ENCODE measurements around the gene FAM181A.
A peak's percentile ranks its signal among the peaks of the same experiment; 100 is the strongest.

The FAM181A gene

DNA sequence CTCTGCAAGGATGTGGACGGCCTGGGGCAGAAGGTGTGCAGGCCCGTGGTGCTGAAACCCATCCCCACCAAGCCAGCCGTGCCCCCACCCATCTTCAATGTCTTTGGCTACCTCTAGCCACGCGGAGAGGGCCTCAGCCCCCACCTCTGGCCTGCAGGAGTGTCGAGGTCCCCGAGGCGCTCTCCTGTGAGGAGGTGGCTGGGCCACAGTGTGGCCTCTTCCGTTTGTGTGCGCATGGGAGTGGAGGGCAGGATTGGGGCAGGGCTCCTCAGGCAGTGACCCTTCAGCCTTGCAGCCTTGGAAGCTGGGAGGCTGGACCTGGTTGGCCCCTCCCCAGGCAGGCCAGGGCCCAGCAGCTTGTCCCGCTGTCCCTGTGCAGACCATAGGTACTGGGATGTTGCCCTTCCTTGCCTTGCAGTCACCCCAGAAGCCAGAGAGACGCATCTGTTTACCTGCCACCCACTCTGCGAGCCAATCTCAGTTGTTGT, 1.9 kb downstream of the FAM181A start:
- DNase-seq (ENCODE audit: low read depth): no peak

DNA sequence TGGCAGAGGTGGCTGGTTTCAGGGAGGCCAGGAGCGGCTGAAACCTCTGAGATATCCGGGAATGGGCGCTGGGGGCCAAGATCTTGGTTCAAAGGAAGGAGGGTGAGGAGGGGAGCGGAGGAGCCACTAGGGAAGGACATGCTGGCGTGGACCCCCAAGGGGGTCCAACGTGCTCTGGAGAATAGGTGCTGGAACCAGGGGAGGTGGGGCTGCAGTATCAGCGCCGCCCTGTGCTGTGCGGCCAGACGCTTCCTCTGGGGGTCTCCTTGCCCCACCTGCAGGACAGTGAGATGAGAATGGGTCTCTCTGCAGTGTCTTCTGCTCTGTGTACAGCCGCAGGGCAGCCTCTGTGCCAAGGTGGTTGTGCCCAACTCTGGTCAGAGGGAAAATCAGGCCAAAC, 2.5 kb downstream of the FAM181A start:
- no peak for DNase-seq (ENCODE audit: low read depth)

DNA sequence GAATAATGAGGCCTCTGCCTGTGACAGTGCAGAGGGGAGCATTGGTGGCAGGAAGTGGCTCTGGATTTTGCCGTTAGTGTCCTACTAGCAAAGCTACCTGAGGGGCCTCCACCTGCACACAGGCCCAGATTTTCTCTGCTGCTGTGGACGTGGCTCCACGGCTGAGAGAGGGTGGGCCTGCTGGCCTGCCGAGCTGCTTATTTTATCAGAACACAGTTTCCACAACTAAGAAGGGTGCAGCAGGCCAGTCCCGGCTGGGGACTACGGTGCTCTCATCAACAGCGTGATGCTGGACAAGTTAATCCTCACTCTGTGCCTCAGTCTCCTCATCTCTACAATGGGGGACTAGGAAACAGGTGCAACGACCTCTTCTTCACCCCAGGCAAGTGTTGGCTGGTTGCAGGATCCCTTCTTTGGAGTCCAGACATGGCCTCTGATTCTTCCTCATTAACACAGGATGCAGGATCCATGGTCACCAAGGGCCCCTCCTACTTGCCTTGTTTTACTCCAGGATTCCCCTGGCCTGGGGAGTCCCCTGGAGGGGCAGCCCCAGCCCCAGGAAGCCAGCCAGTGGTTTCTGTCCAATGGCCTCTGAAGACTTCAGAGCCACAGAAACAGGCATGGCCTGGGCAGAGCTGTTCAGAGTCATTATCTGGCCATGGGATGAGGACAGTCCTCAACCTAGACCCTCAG, 3.3 kb downstream of the FAM181A start:
- no peak for DNase-seq (ENCODE audit: low read depth)

DNA sequence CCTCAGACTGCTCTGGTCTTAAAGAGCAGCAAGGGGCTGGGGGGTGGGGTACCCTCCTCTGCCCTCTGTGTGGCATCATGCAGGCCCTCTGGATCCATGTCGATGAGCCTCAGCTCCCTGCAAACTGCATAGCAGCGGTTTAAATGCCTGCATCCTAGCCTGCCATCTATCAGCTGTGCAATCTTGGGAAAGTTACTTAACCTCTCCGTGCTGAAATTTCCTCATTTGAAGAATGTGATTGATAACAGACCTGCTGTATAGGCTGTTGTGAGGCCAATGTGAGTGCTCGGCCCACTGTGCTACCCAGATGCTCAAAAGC, 3.8 kb downstream of the FAM181A start:
- DNase-seq (ENCODE audit: low read depth): no peak

DNA sequence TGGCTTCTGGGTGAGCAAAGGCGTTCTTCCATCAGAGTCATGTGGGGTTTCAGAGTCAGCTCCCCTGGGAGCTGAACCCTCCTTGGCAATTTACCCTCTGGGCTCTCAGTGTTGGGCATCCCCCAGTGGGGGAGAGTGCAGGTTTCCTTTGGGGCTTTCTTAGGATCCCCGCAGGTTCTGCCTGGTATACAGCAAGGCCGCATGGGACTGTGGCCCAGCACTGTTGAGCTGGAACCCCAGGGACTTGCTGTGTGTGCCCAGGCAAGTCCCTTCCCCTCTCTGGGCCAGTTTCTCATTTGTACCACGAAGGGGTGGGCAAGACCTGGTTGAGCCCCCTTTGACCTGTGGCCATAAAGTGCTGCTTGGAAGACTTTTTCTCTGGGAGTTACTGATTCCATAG, 5.5 kb downstream of the FAM181A start:
- no peak for DNase-seq (ENCODE audit: low read depth)

DNA sequence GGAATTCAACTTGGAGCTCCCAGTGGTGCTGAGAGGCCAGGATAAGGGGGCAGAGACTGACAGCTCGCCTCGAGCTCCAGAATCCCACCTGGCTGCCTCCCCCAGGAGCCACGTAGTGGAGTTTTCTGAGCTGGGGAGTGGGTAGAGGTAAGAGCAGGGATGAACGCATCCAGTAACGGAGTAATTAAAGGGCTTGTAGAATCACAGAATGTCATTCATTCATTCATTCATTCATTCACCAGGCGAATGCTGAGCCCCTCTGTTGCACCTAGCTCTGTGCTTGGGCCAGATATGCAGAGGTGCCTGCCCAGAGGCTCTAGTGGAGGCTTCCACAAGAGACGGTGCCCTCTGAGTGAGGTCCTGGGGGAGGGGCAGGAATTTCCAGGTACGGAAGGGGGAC, 8.1 kb downstream of the FAM181A start:
- DNase-seq (ENCODE audit: low read depth): no peak

DNA sequence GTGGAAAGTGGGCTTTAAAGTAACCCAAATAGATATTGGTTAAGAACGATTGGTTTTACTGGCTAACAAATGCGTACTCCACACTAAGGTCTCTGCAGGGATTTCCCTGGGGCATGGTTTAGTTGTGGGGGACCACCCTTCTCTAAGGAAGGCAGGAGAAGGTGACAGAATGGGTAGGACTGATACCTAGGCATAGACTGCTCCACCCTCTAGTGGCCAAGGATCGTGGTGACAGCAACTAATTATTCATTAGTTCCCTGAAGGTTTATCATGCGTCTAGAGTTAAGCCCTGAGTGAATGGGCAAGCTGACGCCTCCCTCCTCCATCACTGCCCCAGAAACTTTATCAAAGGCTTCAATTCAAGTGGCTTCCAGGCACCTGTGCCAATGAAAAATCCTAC, 9.1 kb downstream of the FAM181A start:
- DNase-seq (ENCODE audit: low read depth): no peak

DNA sequence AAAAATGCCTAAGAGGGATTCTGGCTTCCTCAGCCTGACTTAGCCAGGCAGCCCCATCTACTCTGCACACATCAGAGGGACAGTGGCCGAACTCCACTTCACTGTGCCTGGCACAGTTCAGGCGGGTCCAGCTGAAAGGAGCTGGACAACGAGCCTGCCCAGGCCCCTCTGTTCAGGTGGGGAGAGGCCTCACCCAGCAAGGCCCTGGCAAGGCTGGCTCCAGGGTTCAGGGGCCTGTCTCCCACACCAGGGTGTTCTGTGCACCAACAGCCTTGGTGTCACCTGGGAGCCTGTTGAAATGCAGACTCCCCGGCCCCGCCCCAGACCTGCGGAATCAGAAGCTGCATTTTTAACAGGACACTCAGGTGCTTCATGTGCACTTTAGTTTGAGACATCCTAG, 9.8 kb downstream of the FAM181A start:
- no peak for DNase-seq (ENCODE audit: low read depth)

DNA sequence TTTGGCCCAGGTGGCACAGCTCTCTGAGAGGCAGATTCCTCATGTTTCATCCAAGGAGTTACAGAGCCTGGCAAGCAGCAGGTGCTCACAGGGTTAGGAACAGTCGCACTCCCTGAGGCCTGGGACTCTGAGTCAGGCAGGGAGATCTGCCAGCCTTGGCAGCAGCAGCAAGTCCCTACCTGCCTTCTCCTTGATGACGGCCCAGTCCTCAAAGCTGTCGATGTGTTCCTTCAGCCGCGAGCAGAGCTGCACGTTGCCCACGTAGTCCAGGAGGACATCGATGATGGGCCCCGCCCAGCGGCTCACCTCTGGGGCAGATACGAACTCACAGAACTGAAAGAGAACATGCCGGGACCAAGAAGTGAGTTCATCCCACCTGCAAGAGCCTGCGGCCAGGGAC, 10.4 kb downstream of the FAM181A start:
- no peak for DNase-seq (ENCODE audit: low read depth)

DNA sequence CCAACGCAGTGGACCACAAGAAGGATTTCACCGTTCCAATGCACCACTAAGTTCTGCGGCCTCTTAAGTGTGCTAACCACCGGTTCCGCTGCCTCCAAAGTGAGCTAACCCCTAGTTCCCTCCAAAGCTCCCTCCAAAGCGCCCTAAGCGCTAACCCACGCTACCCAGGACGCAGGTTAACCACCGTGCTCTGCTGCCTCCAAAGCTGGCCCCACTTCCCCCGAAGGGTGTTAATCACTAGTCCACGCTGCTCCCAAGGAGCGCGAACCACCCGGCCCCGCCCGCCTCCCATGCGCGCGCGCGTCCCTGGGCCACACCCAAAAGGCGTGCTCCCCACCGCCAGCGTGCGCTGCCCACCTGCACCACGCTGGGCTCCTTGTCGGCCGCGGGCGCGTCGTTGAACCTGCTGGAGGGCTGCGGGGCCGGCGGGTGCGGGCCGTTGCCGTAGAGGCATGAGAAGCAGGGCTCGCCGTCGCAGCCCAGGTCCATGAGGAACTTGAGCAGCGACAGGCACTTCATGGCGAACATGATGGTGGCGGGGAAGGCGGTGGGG, 11.7 kb downstream of the FAM181A start:
- DNase-seq (ENCODE audit: low read depth): no peak

DNA sequence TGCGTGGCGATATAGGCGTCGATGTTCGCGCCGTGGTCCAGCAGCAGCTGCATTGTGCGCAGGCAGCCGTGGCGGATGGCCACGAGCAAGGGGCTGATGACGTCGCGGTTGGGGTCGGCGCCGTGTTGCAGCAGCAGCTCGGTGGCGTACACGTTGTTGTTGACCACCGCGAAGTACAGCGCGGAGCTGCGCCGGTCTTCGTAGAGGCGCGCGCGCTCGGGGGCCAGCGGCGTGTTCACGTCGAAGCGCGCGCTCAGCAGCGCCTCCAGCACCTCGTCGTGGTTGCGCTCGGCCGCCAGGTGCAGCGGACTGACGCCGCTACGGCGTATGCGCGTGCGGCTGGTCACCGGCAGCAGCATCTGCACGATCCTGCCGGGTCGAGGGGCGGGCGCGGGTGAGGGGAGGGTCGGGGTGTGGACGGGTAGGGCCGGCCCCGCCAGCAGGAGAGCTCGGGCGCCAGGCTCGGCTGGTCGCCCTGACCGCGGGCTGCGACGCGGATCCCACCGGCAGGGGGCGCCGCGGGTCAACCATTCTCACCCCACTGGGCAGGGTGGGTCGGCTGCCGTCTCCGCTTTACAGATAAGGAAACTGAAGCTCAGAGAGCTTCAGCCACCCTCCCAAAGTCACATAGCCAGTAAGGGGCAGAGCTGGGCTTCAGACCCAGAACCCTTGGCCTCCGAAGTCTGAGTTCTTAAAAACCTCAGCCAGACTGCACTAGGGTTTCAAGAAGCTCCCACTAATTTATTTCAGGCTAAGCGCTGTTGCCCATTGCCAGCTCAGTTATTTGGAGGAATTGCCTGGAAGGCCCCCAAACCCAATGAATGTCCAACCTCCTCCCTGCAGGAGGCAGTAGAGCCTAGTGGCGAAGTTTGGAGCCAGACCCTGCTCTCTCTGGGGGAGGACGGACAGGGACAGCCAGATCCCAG, 12.4 kb downstream of the FAM181A start:
- DNase-seq (ENCODE audit: low read depth): peak; percentile 52

DNA sequence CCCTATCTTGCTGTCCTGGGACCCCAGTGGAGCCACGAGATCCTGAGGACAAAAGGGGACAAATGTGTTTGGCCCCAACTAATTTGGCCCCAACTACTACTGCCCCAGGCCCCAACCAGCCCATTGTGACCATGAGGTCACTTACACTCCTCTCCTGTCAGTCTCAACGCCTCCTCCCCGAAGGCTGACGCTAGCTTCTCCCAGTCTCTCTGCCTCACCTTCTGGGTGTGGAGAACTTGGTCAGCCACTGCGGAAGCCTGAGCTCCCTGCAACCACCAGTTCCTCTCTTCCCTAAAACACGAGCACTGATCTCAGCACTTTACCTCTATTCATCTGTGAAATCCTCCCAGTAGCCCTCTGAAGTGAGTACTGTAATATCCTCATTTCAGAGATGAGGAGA, 13.3 kb downstream of the FAM181A start:
- no peak for DNase-seq (ENCODE audit: low read depth)

DNA sequence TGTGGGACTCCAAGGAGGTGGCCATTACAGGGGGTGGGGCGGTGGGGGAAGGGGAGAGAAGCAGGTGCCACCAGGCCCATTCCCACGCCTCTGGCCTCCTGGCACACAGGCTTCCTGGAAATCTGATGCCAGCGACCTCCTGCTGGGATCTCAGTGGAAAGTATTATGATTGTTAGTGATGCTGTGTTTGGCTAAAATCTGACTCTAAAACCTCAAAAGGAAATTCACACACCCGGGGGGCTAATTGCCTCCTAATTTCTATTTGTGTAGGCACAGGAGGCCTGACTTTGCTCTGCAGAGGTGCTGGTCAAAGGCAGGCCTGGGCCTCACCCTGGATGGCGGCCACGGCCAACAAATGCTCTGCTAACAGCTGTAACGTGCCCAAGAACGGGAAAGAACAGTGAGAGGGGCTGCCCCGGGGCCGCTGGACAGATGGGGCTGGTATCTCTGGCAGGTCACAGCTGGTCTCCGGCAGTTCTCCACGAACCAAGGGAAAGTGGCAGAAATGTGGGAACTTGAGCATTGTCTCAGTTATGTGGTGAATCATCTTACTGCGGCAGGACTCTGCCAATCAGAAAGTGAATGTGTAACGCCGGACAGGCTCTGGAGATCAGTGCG, 14.3 kb downstream of the FAM181A start:
- DNase-seq (ENCODE audit: low read depth): no peak

DNA sequence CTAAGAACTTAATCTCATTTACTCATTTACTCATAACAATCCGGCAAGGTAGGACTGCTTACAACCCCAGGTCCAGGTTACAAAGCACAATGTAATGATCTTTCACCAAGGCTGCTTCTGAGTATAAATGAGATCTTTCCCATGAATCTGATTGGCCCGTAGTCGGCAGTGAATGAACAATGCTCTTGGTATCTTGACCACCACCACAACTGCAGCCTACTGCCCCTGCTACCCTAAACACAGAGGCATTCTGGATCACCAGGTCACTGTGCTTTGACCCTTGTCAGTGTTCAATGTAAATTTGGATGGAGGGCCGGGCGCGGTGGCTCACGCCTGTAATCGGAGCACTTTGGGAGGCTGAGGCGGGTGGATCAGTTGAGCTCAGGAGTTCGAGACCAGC, 15.9 kb downstream of the FAM181A start:
- DNase-seq (ENCODE audit: low read depth): no peak

DNA sequence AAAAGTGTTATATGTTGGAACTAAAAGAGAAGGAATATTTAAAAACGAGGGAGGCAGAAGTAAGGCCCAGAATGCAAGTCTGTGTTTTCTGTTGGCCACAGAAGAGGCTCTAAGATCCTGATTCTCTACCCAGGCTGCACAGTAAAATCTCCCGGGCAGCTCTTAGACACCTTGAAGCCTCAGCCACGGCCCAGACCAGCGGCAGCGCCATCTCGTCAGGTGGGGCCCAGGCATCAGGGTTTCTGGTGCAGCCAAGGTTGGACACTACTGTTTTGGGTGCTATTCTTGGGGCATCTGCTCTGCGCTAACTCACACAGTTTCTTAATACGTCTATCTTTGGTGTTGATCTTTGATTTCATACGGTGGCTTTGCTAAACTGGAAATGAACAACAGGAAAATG, 16.8 kb downstream of the FAM181A start:
- no peak for DNase-seq (ENCODE audit: low read depth)

DNA sequence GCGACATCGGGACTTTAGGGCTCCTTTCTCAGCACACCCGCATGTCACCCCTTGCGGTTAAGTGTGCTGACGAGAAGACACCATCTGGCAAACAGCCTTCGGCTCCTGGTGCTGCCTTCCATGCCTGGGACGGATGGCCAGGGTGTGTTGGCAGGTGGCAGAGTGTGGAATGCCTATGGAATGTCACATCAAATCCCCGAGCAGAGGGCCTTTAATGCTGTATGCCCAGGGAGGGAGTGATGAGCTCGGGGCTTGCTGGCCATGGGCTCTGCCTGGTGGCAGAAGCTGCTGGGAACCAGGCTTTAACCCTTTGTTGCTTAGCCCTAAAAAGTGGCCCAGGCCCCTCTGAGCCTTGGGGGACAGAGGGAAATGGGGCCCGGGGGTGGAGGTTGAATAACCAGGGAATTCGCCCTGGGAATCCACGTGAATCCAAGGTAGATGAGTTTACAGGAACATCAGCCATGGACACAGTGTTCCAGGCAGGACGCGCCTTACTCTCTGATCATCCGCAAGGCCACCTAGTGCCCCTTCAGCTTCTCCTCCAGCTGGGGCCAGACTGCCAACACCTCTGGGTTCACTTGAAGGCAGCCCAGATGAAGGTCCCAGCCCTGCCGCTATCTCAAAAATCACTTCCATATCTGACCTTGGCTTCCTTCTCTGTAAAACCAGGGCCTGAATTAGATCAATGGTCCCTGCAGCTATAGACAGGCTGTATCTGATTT, 17.4 kb downstream of the FAM181A start:
- no peak for DNase-seq (ENCODE audit: low read depth)

DNA sequence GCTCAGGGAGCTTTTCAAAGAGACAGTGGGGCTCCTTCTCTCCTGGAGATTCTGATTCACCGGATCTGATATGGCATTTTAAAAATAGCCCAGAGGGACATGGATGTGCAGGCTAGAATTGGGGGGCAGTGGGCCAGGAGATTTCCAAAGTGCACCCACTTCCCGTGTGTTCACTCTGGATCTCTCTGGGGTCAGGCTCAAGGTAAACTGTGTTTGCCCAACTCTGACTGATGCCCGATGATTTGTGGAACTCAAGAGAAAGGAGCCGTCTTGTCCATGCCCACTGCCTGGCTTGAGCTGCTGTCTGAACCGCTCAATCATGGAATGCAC, 17.9 kb downstream of the FAM181A start:
- DNase-seq (ENCODE audit: low read depth): no peak

DNA sequence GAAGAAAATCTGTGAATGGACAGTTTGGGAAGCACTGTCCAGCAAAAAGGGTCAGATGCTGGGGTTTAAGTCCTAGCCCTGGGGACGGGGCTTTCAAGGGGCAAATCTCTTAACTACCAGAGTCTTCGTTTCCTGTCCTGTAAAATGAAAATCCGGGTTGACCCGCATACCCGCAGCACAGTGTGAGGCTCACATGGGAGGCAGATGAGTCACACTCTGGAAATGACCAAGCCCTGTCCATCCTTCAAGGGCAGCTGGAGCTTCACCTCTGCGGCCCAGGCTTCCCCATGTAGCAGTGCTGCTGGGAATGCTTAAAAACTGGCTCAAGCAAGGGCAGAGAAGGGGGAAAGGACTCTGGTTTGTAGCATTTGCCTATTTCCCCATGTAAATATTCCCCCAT, 19.0 kb downstream of the FAM181A start:
- no peak for DNase-seq (ENCODE audit: low read depth)

DNA sequence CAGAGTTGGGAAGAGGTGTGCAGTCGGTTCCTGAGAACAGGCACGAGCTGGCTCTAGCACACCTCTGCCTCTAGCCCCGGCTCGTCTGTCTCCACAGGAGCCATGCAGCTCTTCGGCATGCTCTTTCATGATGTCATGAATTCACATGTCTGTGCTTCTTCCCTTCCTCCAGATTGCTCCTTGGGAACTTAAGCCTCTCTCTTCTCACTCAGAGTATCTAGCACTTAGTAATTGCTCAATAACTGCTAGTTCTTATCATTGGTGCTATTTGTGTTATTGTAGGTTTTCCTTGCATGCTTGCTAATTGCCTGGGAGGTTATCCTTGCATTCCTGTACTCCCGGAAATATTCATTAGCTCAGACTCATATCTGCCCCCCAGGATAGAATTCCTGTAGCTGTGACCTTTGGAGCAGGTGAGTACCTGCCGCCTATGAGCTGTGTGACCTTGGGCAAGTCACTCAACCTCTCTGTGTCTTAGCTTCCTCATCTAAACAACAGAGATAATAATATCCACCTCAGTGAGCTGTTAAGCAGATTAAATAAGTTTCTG, 19.5 kb downstream of the FAM181A start:
- no peak for DNase-seq (ENCODE audit: low read depth)

DNA sequence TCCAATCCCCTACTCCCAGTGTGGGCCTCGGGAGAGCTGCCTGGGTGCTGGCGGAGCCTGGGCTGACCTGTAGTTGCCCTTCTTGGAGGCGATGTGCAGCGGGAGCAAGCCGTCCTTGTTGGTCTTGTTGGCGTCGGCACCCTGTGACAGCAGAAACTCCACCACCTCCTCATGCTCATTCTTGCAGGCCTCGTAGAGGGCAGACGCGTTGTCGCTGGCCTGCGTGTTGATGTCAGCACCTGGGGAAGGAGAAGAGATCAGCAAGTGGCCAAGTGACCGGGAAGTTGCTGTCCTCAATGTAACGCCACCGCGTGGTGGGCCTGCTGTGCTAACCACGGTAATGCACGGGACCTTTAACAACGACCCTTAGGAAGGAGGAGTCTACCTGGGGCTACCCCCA, 20.1 kb downstream of the FAM181A start:
- DNase-seq (ENCODE audit: low read depth): no peak

DNA sequence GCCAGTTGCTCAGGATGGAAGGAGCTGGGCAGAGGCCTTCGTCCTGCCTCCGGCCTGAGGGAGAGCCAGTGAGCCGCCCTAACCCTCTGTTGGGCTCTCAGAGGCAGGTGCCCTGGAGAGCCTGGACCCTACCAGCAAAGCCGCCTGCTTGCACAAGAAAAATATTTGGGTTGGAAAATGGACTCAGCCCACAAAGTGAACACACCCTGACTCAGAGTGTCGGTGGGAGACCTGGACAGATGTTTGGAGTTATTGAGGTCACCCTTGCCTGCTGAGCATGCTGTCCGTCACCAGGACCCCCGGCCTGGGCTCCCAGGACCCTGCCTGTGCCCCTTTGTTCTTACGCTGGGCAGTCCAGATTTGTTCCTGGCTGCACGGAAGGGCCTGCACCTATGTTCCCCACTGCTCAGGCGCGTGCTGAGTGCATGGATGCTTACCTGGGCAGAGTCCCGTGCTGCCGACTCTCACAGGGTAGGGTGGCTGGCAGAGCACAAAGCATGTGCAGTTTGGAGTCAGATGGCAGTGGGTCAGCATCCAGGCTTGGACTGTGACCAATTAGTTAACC, 22.4 kb downstream of the FAM181A start:
- DNase-seq (ENCODE audit: low read depth): no peak
